ENCODE measurements around the gene MCF2L.

Gene MCF2L

GRCh38 chr13:112981451-112981850 is 12.4 kb downstream of the MCF2L start:
- no peak for DNase-seq

- DNase-seq, result no peak
These were observed 13.4 kb downstream of the MCF2L start for GRCh38 chr13:112982281-112983041.

DNA sequence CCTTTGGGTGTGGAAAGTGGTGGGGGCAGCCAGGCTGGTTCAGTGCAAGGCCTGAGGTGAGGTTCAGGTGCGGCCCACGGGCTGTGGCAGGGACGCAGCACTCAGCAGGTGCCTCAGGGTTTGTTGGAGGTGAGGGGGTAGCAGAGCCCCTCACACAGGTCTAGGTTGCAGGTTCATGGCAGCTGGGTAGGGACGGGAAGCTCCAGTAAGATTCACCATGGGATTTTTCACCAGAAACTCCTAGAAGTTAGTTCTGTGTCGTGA is 14.0 kb downstream of the MCF2L start:
- no peak for DNase-seq

DNA sequence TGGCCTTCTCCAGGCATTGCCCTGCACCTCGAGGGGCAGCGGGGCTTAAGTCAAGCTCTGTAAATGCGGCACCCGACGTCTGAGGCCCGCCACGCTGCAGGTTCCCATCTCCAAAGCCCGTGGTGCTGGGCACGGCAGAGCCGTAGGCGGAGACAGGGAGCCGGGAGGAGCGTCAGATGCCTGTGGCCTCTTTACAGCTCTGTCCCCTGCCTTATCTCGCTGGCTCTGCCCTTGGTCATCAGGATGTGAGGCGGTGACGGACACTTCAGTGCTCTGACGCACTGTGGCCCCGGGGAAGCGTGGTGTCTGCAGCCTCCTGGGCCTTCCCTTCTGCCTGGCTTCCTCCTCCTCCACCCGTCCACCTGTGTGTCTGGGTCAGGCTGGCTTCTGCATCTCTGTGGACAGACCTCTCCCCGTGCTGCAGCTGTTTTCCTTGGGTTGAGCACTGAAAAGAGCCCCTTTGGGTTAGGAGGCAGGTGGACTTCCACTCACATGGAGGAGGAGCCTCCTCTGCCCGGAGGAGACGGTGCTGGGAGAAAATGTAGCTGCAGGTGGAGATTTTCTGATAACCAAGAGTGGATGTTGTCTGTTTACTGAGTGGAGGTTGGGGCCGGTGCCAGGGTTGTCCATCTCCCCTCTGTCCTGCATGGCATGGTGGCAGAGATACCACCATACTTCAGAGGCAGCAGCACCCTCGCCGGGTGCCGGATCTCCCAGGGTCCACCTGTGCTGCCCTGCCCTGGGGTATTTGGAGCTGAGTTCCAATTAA is 14.6 kb downstream of the MCF2L start:
- no peak for DNase-seq

GRCh38 chr13:112984501-112984900 is 15.5 kb downstream of the MCF2L start:
- peak; percentile 71 for DNase-seq

GRCh38 chr13:112984954-112985802 is 16.2 kb downstream of the MCF2L start:
- peak; percentile 93 for DNase-seq

DNA sequence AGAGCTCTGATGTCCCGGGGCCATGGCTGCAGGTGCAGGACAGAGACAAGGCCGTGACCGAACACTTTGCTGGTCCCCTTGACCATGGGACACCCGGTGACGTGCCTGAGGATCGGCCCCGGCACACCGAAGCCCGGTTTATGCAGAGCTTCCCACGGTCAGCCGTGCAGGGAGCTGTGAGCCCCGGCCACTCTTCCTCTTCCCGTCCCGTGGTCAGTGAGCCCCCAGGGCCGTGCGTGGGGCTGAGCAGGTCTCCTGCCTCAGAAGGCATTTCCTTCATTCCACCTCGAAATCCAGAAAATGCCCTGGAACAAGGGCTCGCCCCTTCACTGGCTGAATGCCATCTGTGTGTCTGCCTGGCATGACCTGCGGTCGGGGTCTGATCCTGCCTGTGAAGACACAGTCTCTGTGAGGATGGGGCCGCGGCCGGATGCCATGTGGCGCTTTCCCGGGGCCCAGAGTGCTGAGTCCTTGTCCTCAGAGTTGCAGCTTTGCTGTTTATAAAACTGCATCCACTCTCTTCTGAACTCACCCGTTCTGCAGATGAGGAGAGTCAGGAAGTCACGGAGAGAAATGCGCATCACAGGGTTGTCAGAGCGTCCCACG is 16.9 kb downstream of the MCF2L start:
- DNase-seq, result peak; percentile 36

- no peak for DNase-seq
These were observed 17.5 kb downstream of the MCF2L start for GRCh38 chr13:112986470-112986869.

DNA sequence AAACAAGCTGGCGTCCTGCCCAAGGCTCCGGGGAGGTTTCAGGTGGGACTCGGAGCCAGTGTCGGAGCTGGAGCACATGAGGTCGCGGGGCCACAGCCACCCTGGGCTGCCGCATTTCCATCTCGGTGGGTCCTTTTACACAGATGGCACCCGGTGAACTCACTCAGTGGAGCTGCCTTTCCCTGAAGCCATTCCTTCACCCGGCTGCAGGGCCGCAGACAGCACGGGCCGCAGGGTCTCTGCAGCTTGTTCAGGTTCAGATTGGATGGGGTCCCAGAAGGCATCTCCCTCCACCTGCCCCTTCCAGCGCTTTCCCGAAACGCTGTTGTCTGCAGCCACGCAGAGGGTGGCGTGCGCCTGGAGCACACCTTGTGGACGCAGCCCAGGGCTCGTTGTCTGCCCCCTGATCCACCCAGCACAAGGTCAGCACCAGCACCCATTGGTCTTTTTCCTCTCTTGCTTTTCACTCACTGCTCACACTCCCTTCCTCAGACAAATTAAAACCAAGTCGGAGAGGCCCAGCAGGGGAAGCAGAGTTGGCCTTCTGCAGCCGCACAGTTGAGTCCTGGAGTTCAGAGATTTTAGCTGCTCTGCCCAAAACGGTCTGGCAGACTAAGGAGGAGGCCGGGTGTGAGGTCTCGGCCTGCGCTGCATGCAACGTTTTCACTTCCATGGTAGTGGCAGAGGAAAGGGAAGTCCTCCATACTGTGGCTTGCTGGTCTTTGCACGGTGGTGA is 18.1 kb downstream of the MCF2L start:
- no peak for DNase-seq

GRCh38 chr13:112987682-112988024 is 18.6 kb downstream of the MCF2L start:
- DNase-seq, result no peak

DNA sequence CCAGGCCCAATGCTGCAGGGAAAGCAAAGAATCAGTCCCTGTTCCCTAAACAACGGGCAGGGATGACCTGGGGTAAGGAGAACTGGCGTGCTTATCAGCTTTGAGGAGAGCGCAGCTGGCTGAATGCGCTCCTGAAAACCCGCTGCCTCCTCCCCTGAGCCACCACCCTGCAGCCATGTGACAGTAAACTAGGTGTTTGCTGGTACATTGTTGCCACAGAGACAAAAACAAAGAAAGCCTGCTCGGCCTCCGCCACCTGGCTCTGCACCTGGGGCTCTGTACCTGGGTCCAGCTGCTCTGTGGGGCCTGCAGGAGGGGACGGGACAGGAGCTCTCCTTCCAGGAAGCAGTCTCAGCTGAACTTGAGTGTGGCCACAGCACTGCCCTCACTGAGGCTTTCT is 21.8 kb downstream of the MCF2L start:
- peak; percentile 99 for DNase-seq

- peak; percentile 45 for DNase-seq
These were observed 22.6 kb downstream of the MCF2L start for GRCh38 chr13:112991609-112992008.

DNA sequence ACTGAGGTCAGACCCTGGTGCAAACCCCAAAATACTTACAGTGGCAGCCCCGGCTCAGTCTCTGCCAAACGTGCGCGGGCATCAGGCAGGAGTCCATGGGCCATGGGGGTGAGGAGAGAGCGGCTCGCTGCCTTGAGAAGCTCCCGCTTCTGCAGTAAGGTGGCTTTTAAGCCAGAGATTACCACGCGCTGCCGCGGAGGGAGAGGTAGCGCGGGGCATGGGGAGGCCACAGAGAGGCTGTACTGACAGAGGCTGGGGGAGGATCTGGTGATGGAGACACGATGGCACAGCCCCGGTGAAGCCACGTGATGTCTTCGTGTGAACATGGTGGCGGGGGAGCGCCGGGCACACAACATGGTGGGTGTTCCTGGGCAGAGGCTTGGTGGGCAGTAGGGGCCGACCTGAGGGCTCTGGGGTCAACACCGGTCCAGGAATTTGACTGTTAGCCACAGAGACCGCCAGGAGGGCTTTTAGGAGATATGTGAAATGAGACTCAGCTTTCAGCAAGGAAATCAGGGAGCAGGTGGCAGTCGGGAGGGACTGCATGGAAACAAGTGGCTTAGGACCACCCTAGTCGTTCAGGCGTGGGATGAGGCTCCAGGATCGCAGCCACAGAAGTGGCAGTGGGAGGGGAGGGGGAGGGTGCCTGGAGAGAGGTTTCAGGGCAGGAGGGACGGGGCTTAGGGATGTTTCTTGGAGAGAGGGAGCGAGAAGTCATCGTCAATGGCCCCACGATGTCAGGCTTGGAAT is 24.1 kb downstream of the MCF2L start:
- DNase-seq, result no peak

DNA sequence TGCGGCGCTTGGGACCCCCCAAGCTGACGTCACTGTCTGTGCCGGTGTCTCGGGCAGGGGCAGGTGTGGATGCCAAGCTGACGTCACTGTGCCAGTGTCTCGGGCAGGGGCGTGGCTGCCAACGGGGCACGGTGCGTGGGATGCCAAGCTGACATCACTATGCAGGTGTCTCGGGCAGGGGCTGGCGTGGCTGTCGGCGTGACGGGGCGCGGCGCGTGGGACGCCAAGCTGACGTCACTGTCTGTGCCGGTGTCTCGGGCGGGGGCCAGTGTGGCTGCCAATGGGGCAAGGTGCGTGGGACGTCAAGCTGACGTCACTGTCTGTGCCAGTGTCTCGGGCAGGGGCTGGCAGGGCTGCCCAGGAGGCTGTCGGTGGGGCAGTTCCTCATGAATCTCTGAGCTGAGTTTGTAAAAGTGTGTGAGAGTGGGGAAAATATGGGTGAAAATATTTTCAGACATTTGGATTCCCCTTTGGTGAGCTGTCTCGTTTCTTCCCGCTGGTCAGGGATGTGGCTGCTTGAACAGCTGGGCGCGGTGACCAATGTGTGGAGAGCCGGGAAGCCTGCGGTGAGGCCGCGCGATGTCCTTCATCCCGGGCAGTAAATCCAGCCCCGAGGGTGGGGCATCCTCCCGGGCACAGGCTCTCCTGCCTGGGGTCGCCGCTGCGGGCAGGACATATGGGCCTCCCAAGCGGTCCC is 25.2 kb downstream of the MCF2L start:
- no peak for DNase-seq

DNA sequence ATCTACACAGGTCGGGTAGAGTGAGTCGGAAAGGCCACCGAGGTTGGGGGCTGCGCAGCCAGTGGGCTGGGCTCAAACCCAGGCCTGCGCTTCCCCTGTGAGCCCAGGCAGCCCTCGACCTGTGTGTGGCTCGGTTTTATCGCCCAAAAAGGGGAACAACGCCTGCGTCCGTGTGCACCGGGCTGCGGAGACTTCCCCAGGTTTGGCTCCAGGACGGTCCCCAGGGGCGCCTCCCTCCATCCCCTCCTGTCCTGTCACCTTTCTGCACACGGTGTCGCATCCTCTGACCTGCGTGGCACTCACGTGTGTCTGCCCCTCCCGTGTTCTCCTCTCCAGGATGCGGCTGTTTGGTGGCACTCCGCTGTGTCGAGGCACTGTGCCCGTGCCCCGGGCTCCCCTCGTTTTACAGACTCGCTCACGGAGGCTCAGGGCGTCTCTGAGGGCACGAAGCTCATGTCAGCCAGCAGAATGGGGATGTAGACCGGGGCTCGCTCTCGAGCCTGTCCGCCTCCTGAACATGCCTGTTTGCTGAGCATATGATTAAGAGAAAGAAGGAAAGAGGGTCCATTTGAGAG is 25.9 kb downstream of the MCF2L start:
- DNase-seq, result no peak

GRCh38 chr13:112995395-112996191 is 26.6 kb downstream of the MCF2L start:
- DNase-seq, result peak; percentile 57

GRCh38 chr13:112996671-112997091 is 27.7 kb downstream of the MCF2L start:
- DNase-seq, result peak; percentile 42

- DNase-seq, result peak; percentile 62
These were observed 28.4 kb downstream of the MCF2L start for GRCh38 chr13:112997188-112998130.
